NCI-H82 treated with DMSO at 0.1 percent for 48 hours (cell line): ENCODE measurements around the gene SNRK.

Experiments
- DNase-seq: peaks from one replicate; lab custom pipeline; 2025; ENCODE audit not compliant: unreplicated experiment; lab: John Stamatoyannopoulos, UW

The SNRK gene, protein sequence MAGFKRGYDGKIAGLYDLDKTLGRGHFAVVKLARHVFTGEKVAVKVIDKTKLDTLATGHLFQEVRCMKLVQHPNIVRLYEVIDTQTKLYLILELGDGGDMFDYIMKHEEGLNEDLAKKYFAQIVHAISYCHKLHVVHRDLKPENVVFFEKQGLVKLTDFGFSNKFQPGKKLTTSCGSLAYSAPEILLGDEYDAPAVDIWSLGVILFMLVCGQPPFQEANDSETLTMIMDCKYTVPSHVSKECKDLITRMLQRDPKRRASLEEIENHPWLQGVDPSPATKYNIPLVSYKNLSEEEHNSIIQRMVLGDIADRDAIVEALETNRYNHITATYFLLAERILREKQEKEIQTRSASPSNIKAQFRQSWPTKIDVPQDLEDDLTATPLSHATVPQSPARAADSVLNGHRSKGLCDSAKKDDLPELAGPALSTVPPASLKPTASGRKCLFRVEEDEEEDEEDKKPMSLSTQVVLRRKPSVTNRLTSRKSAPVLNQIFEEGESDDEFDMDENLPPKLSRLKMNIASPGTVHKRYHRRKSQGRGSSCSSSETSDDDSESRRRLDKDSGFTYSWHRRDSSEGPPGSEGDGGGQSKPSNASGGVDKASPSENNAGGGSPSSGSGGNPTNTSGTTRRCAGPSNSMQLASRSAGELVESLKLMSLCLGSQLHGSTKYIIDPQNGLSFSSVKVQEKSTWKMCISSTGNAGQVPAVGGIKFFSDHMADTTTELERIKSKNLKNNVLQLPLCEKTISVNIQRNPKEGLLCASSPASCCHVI

GRCh38 chr3:43286115-43286840 lies at the start of gene SNRK:
SNRK (plus strand) TSS chr3:43286540; CDS start chr3:43303204, 16,664 bp downstream.
- no peak for DNase-seq

GRCh38 chr3:43238801-43239200 lies 47.5 kb upstream of the SNRK start:
- DNase-seq, result no peak

- DNase-seq, result no peak
Observed at GRCh38 chr3:43239755-43240154, 46.6 kb upstream of the SNRK start.

- no peak for DNase-seq
Observed at GRCh38 chr3:43243590-43244587, 42.5 kb upstream of the SNRK start.

- no peak for DNase-seq
Observed at GRCh38 chr3:43244694-43245093, 41.6 kb upstream of the SNRK start.

- no peak for DNase-seq
Observed at GRCh38 chr3:43246976-43247375, 39.4 kb upstream of the SNRK start.

DNA sequence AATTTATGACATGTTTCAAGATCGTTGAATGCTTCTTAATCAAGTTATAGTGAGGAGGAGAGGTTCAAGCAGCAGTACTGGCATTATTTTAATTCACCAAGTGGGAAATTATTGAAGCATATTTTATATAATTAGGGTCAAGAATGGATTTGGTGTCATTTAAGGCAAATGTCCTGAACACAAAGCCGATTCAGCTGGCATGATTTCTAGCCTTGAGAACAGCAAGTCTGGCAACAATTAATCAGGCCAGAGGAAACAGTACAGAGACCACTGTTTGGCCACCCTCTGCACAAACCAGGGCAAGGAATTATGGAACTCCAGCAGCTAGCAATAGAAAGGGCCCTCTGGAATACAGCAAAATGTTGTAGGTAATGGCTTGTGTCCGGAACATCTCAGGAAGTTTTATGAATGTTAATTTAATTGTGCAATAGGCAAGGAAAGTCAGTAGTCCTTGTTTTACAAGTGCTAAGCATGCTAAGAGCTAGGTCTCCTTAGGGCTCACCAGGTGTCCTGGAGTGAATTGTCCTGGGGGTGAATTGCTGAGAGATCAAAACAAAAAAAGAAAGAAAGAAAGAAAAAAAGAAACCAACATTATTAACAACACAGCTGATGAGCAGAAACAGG lies 38.7 kb upstream of the SNRK start:
- no peak for DNase-seq

DNA sequence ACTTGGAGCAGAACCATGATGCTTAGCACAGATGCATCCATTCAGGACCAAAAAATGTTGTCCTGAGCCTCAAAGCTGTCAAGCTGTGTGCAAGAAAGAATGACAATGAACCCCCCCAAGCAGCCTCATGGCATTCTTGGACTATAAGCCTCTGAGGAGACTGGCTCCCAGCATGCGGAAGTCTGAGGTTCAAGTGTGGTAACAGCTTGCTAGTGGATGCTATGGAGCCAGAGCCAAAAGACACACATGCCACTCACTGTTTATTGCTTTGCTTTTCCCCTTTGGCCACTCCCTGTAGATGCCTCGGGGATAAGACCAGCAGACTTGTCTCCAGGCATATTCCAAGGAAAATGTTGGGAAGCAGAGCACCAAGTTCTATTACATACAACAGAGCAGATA lies 38.2 kb upstream of the SNRK start:
- no peak for DNase-seq

DNA sequence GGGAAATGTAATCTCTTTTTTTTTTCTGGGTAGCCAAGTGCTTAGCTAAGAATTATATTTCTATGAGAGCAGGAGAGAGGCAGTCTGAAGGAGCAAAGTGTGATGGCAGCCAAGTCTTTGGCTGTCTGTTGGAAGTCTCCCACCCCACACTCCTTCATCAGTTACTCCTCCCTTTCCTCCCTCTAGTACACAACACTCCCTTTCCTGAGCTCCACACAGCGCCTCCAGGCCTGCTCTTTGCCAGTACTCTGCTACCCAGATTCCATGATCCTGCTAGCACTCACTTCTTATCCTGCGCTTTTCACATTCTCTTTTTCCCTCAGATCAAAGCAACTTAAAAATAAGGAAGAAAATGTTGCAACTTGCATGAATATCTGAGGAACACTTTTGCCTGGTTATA lies 37.4 kb upstream of the SNRK start:
- no peak for DNase-seq

GRCh38 chr3:43249405-43249804 lies 36.9 kb upstream of the SNRK start:
- no peak for DNase-seq

GRCh38 chr3:43253294-43253693 lies 33.0 kb upstream of the SNRK start:
- no peak for DNase-seq

- no peak for DNase-seq
Observed at GRCh38 chr3:43254125-43254524, 32.2 kb upstream of the SNRK start.

GRCh38 chr3:43255662-43256061 lies 30.7 kb upstream of the SNRK start:
- DNase-seq, result no peak

- no peak for DNase-seq
Observed at GRCh38 chr3:43256714-43257461, 29.5 kb upstream of the SNRK start.

- DNase-seq, result no peak
Observed at GRCh38 chr3:43257850-43258249, 28.5 kb upstream of the SNRK start.

DNA sequence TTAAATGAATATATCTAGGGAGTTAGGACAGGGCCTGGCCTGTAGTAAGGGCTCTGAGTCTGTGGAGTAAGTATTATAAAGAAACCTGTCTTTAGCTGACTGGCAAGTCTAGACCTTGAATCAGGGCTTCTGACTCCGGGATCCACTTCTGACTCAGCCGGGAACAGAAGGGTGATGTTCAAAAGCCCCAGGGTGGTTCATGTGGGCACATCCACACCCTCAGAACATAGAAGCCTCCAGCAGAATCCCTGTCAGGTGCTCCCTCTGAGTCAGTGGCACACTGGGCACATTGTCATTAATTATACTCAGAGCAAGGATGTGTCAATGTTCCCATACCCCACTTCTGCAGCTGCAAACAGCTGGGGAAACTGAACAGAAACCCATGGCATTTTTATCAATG lies 26.7 kb upstream of the SNRK start:
- DNase-seq, result no peak

- no peak for DNase-seq
Observed at GRCh38 chr3:43260412-43260811, 25.9 kb upstream of the SNRK start.

GRCh38 chr3:43262194-43262593 lies 24.1 kb upstream of the SNRK start:
- no peak for DNase-seq

- no peak for DNase-seq
Observed at GRCh38 chr3:43266451-43266850, 19.9 kb upstream of the SNRK start.
